Peyer's patch (tissue), 4 donors: ENCODE measurements around the gene MAP2K1. TPM values are rescaled to one million over a fixed set of nuclear protein-coding genes. Genes with fewer than 3 reads are reported as not detected.
"Not testable (repeated sequence)": the region's sequence is repeated elsewhere in the genome, so short reads cannot be mapped to it uniquely, and the experiment has no call there.

Experiments
- DNase-seq, 3 donors: peaks; one replicate each; pipeline ENCODE4 v3.0.0-alpha.2; 2017 to 2019
- H3K27ac ChIP-seq, 4 donors: fragments of 200-600 bp; sonication (generic); one replicate each; pipeline ENCODE4 v1.5.1; 2016 to 2019
- H3K27me3 ChIP-seq, 2 donors: fragments of 200-600 bp; sonication (generic); one replicate each; pipeline ENCODE4 v1.5.1; 2019
- H3K36me3 ChIP-seq, 3 donors: fragments of 200-600 bp; sonication (generic); one replicate each; pipeline ENCODE4 v1.5.1; 2016 to 2019
- H3K4me1 ChIP-seq, 4 donors: fragments of 200-600 bp; sonication (generic); one replicate each; pipeline ENCODE4 v1.5.1; 2016 to 2019
- H3K4me3 ChIP-seq, 4 donors: fragments of 200-600 bp; sonication (generic); 1 replicate in 3 of 4; 2 replicates in 1 of 4; pipeline ENCODE4 v1.5.1; 2016 to 2019; ENCODE audit warnings: mild to moderate bottlenecking in 1 of 4
- H3K9me3 ChIP-seq, 4 donors: fragments of 200-600 bp; sonication (generic); one replicate each; pipeline ENCODE4 v1.5.1; 2016 to 2019; ENCODE audit warnings: mild to moderate bottlenecking in 1 of 4
- POLR2A ChIP-seq, 2 donors: fragments of 450-650 bp; IDR thresholded peaks; one replicate each; pipeline ENCODE4 v1.5.1; 2017; ENCODE audit warnings: antibody characterized with exemption in 2 of 2, mild to moderate bottlenecking in 2 of 2, moderate library complexity in 2 of 2
- total RNA-seq, 4 donors: library from RNA; depleted of rRNA; stranded (reverse); fragments of >200 nt; gene quantifications; one replicate each; pipeline ENCODE4 v1.1.0, GENCODE V29; 2016
- TF ChIP-seq, protein P1 (sequence below), 6 experiments: fragments of 450-650 bp in 4 of 6; fragments of 200-600 bp in 2 of 6; sonication (generic) in 1 of 6; IDR thresholded peaks; one replicate each; pipeline ENCODE4 v1.5.1; 2017 to 2019; ENCODE audit warnings: antibody characterized with exemption in 6 of 6, mild to moderate bottlenecking in 3 of 6, moderate library complexity in 1 of 6

MAP2K1 gene
- total RNA-seq, 4 donors from 2014 or later: 12.7 to 47.9 (median 27.7) TPM

DNA sequence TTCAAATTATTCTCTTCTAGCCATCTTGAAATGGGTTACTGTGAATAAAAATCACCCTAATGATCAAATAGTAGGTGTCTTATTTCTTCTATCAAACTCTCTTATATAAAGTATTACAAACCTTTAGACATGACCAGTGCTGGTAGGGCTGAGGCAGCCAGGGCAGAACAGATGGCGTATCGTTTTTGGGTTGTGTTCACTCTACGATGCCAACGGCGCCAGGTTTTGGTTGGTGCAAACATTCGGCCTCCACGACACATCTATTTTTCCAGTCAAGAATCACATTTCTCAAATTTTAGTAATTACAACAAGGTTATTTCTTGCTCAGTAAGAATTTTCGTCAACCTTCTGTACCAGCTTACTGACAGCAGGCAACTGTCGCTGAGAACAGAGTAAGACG, 115.8 kb downstream of the MAP2K1 start:
- TF ChIP-seq, protein P1, sequence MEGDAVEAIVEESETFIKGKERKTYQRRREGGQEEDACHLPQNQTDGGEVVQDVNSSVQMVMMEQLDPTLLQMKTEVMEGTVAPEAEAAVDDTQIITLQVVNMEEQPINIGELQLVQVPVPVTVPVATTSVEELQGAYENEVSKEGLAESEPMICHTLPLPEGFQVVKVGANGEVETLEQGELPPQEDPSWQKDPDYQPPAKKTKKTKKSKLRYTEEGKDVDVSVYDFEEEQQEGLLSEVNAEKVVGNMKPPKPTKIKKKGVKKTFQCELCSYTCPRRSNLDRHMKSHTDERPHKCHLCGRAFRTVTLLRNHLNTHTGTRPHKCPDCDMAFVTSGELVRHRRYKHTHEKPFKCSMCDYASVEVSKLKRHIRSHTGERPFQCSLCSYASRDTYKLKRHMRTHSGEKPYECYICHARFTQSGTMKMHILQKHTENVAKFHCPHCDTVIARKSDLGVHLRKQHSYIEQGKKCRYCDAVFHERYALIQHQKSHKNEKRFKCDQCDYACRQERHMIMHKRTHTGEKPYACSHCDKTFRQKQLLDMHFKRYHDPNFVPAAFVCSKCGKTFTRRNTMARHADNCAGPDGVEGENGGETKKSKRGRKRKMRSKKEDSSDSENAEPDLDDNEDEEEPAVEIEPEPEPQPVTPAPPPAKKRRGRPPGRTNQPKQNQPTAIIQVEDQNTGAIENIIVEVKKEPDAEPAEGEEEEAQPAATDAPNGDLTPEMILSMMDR (IDR thresholded peaks at IDR 0.05): no peak
- no peak for TF ChIP-seq POLR2A (IDR thresholded peaks at IDR 0.05)
- Histone ChIP-seq H3K4me1 (peaks cover 0 to 40% (median 11%) of the 10 kb centered on the region in 4 donors), H3K36me3 (peaks cover 0 to 50% (median 0%) of the 10 kb centered on the region in 3 donors), H3K4me3 (peak overlapping the region in 1 of 4 donors; percentile 69), H3K9me3 (no peaks in the 10 kb centered on the region), H3K27me3 (no peaks in the 10 kb centered on the region), H3K27ac (no peak overlapping the region)
- no peak for DNase-seq

DNA sequence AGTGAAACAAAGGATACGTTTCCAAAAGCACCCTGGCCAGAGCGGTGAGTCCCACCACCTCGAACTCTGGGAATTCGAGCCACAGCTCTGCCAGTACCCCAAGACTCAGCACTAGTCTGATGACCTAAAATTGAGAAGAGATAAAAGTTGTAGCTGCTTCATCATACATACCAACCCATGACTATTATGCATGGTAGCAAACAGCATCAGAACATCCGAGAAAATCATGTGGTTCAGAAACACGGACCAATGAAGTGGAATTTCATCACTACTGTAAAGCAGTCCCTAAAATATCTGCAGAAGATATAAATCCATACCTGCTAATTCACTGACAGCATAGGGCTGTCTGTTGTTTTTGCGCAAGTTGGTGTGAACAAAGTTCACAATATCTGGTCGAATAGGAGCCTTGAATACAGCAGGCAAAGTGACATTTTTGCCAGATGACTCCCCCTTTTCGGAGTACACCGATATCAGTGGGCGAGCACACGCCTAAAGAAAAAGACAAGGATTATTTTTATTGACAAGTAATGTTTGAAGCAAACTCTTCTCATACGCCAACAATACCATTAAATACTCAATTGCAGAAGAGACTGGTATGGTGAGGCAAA, 116.4 kb downstream of the MAP2K1 start:
- Histone ChIP-seq H3K4me3 (peak overlapping the region; percentile 67 to 88 (median 76)), H3K4me1 (peaks cover 0 to 36% (median 11%) of the 10 kb centered on the region in 4 donors), H3K27ac (peak overlapping the region in 1 of 4 donors; percentile 88), H3K36me3 (peaks cover 0 to 50% (median 0%) of the 10 kb centered on the region in 3 donors)
- DNase-seq, H3K27me3 ChIP-seq, H3K9me3 ChIP-seq: not testable (repeated sequence)

DNA sequence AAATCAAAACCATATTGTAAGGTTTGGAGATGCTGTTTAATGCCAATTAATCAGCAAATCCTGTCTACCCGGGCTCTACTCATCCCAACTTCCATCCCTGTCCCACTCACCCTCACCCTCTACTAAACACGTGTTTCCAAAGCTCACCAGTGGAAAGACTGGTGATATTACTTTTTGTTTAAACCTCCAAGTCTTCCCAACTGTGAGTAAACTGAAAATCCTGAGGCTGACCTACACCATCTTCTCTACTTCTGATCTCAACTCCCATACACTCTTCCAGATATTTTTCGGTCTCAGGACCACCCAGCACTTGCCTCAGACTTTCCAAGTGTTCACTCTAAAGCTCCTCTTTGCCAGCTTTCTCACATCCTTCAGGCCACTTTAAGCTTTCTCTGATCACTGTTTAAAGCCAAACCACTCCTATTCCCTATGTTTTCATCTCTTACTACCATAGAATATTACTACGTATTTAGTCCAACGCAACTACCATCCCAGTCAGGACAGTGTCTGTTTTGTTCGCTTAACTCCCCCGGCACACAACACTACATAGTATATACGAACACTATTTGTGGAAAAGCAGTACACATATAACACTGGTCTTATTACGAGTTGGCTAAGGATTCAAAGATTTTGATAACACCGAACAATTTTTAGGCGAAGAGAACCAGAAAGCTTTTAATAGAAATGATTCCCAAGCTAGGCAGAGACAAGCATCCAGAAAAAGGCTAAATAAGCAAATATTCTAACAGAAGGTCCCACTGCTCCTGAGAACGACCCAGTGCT, 117.3 kb downstream of the MAP2K1 start:
- TF ChIP-seq, protein P1 (IDR thresholded peaks at IDR 0.05): no peak
- TF ChIP-seq POLR2A (IDR thresholded peaks at IDR 0.05): no peak
- peaks cover 0 to 43% (median 0%) of the 10 kb centered on the region in 3 donors for H3K36me3 ChIP-seq
- H3K4me3 ChIP-seq: peak overlapping the region; percentile 67 to 88 (median 76)
- H3K27ac ChIP-seq: peak overlapping the region; percentile 88 to 94 (median 92)
- H3K4me1 ChIP-seq: peaks cover 0 to 30% (median 11%) of the 10 kb centered on the region in 4 donors
- H3K9me3 ChIP-seq: no peaks in the 10 kb centered on the region
- no peaks in the 10 kb centered on the region for H3K27me3 ChIP-seq
- DNase-seq: no peak

DNA sequence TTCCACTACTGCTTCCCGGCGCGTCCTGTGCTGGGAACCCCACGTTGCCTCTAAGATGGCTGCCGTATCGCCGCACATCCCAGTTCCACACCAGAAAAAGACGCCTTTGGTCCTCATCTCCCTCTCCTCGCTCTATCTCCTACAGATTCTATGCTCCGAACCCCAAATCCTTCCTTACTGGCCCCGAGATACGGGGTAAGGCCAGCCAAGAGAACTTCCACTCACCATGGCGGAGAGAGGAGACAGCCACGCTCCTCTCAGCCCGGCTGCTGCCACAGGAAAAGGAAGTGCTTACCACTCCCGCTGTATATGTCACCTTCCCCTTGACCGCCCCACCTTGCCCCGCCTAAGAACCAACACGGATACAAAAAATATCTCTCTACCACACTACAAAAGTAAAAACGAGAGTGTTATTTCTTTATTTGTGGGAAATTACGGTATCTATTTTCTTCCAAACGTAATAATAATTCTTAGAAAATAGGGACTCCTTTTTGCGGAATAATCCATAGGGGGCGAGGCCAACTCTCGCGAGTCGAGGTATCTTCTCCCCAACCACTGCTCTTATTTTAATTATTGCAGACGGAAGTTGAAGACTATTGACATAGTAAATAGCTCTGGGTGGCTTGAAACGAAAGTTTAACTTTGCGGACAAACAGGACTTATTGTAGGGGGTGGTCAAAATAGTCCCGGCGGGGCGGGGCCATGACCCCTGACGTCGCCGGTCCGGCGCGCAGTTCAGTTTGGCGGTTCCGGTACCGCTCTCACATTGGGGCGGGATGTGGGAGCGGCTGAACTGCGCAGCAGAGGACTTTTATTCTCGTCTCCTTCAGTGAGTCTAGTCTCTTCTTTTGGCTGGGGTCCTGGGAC, 118.1 kb downstream of the MAP2K1 start, which contains the start of the genes RPL4 and ZWILCH:
Gene RPL4, minus strand, starts transcription at position 293 of the 867 bp plus-strand sequence. Its CDS starts 65 bp downstream, at position 228.
Gene ZWILCH, plus strand, starts transcription at position 764 of the 867 bp plus-strand sequence. Its CDS starts 13 bp downstream, at position 777.
- Histone ChIP-seq H3K27ac (peak within 1 kb of the TSS; percentile 88 to 94 (median 92)), H3K36me3 (peaks cover 0 to 35% (median 0%) of the 10 kb centered on the region in 3 donors), H3K4me3 (peak within 1 kb of the TSS; percentile 67 to 88 (median 76)), H3K27me3 (no peaks in the 10 kb centered on the region), H3K9me3 (no peaks in the 10 kb centered on the region), H3K4me1 (peaks cover 0 to 30% (median 11%) of the 10 kb centered on the region in 4 donors)
- DNase-seq: peak; percentile 77 to 91 (median 85)
- TF ChIP-seq, protein P1 (IDR thresholded peaks at IDR 0.05): peak in 2 of 6 experiments; percentile 31 to 33
- TF ChIP-seq POLR2A (IDR thresholded peaks at IDR 0.05): peak; percentile 95 to 96

DNA sequence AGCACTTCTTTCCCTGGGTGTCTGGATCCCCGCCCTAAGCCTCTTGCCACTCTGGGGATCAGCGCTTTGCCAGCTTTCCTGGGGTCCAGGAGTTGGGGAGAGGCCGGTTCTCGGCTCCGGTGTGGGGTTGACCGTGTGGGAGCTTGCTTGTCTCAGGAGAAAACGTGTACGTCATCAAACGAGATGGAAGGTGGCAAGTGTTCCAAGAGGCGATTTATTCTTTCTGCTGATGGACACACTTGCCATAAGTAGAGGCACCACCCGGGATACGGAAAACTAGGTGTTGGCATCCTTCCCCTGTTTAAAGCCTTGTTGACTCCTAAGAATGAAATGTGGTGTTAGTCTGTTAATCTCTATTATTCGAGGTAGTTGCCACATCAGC, 118.7 kb downstream of the MAP2K1 start:
- H3K4me1 ChIP-seq: peaks cover 0 to 30% (median 11%) of the 10 kb centered on the region in 4 donors
- DNase-seq: no peak
- no peaks in the 10 kb centered on the region for H3K9me3 ChIP-seq
- no peaks in the 10 kb centered on the region for H3K27me3 ChIP-seq
- peaks cover 0 to 28% (median 0%) of the 10 kb centered on the region in 3 donors for H3K36me3 ChIP-seq
- peak overlapping the region; percentile 67 to 88 (median 76) for H3K4me3 ChIP-seq
- TF ChIP-seq POLR2A (IDR thresholded peaks at IDR 0.05): peak in 1 of 2 donors; percentile 27
- TF ChIP-seq, protein P1 (IDR thresholded peaks at IDR 0.05): no peak
- peak overlapping the region; percentile 88 to 94 (median 92) for H3K27ac ChIP-seq
